AG10803 (cell line): ENCODE measurements around the gene ZNF558.
A peak's percentile ranks its signal among the peaks of the same experiment; 100 is the strongest.

Source experiments
- DNase-seq: peaks from one replicate; pipeline ENCODE4 v3.0.0; 2010; ENCODE audit warnings: low read depth
- H3K4me3 ChIP-seq: 2 replicates; pipeline ENCODE4 v1.5.1; 2011; ENCODE audit warnings: mild to moderate bottlenecking, low read length, control low read depth
- TF ChIP-seq, protein P1 (sequence below): conservative IDR thresholded peaks from 2 replicates; pipeline ENCODE4 v1.5.1; 2011; ENCODE audit warnings: mild to moderate bottlenecking, low read length, control low read depth, inconsistent platforms

The ZNF558 gene

DNA sequence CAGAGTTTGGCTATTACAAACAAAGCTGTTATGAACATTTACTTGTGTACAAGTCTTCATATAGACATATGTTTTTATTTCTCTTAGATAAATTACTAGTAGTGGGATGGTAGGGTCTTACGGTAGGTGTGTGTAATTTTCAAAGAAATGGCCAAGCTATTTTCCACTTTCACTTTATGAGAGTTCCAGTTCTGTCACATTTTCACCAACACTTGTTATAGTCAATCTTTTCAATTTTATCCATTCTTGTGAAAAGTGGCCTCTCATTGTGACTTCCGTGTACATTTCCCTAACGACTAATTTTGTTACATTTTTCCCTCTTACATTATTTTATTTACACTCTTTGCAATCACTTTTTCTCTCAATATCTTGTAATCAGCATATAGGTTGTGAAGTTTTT lies 18.4 kb upstream of the ZNF558 start:
- TF ChIP-seq, protein P1, sequence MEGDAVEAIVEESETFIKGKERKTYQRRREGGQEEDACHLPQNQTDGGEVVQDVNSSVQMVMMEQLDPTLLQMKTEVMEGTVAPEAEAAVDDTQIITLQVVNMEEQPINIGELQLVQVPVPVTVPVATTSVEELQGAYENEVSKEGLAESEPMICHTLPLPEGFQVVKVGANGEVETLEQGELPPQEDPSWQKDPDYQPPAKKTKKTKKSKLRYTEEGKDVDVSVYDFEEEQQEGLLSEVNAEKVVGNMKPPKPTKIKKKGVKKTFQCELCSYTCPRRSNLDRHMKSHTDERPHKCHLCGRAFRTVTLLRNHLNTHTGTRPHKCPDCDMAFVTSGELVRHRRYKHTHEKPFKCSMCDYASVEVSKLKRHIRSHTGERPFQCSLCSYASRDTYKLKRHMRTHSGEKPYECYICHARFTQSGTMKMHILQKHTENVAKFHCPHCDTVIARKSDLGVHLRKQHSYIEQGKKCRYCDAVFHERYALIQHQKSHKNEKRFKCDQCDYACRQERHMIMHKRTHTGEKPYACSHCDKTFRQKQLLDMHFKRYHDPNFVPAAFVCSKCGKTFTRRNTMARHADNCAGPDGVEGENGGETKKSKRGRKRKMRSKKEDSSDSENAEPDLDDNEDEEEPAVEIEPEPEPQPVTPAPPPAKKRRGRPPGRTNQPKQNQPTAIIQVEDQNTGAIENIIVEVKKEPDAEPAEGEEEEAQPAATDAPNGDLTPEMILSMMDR: no peak
- no peak for DNase-seq
- no peak overlapping the region for H3K4me3 ChIP-seq

DNA sequence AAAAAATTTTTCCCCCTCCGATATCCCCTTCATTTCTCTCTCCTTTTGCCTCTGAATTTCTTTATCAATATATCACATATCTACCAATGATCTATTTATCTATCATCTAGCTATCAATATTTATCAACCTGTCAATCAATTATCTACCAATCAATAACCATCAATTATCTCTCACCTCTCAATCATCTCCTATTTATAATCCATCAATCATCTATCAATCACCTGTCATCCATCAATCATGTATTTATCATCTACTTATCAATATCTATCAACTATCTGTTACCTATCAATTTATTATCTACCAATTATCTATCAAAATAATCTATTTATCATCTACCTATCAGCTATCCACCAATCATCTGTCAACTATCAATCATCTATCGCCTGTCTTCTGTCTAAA lies 17.1 kb upstream of the ZNF558 start:
- DNase-seq: no peak
- H3K4me3 ChIP-seq: no peak overlapping the region
- TF ChIP-seq, protein P1: no peak

DNA sequence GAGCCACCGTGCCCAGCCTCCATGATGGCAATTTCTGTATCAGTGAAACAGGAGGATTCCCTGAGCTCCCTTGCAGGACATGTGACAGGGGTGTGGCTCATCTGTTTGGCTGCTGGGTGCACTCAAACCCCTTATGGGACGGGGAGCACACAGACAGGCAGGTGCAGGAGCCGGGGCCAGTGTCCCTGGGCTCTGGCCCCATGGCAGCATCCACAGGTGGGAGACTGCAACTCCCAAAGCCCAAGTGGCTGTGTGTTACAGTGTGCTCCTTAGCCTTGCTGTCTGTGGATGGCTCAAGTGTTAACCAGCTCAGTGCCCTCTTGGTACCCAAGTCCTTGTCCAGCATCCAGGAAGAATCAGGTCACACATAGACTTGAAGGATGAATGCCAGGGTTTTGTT lies 14.7 kb upstream of the ZNF558 start:
- H3K4me3 ChIP-seq: no peak overlapping the region
- DNase-seq: no peak
- TF ChIP-seq, protein P1: no peak

DNA sequence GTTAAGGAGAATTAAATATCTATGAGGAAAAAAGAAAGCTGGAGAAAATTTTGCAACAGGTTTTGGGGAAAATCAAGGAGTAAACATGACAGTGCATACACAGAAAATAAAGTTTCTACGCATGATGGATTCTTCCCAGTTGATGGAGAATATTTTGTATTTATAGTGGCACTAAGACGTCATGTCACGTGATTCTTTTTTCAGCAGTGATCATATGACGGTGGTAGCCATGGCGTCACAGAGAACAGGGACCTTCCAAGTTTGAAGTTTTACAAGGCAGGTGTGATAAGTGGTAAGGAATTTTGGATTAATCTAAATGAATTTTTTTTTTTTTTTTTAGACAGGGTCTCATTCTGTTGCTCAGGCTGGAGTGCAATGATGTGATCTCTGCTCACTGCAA lies 8.6 kb upstream of the ZNF558 start:
- no peak for DNase-seq
- no peak overlapping the region for H3K4me3 ChIP-seq

DNA sequence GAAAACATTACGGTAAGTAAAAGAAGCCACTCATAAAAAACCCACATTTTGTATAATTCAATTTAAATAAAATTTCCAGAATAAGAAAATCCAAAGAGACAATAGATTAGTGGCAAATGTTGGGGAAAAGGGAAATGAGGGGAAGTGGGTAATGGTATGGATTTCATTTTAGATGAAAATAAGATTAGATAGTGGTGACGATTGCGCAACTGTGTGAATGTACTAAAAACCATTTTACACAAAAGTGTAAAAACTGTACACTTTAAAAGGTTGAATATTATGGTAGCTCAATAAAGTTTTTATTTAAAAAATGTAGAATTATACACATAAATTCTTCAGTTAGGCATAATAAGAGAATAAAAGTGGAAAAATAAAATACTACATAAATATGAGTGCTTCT lies 3.8 kb upstream of the ZNF558 start:
- no peak overlapping the region for H3K4me3 ChIP-seq
- no peak for DNase-seq
- TF ChIP-seq, protein P1: no peak

More for the DNA sequence above, 8.6 kb upstream of the ZNF558 start:
- TF ChIP-seq, protein P1: no peak

DNA sequence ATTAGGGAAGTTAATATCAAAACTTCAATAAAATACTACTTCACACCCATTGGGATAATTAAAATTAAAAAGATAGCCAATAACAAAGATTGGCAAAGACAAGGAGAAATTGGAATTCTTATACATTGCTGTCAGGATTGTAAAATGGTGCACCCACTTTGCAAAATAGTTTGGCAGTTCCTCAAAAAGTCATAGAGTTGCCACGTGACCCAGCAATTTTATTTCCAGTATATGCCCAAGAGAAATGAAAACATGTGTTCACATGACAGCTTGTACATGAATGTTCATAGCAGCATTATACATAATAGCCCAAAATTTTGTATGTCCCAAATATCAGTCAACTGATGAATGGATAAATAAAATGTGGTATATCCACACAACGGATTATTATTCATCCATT lies 3.3 kb upstream of the ZNF558 start:
- TF ChIP-seq, protein P1: no peak
- H3K4me3 ChIP-seq: no peak overlapping the region
- DNase-seq: no peak

DNA sequence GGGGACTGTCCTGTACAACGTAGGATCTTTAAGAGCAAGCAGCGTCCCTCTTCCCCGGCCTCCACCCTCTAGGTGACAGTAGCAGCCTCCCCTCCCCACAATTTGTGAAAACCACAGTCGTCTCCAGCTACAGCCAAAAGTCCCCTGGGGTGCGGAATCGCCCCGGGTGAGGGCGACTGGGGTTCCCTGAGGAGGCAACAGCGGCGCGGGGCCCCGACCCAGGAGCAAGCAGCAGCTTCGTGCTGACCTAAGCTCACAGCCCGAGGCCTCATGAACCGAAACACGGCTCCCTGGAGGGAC lies 322 bp downstream of the ZNF558 start:
- TF ChIP-seq, protein P1: no peak
- peak overlapping the region; percentile 83 for H3K4me3 ChIP-seq
- no peak for DNase-seq
